ENCODE data around the gene SLC39A11.

SLC39A11 gene

DNA sequence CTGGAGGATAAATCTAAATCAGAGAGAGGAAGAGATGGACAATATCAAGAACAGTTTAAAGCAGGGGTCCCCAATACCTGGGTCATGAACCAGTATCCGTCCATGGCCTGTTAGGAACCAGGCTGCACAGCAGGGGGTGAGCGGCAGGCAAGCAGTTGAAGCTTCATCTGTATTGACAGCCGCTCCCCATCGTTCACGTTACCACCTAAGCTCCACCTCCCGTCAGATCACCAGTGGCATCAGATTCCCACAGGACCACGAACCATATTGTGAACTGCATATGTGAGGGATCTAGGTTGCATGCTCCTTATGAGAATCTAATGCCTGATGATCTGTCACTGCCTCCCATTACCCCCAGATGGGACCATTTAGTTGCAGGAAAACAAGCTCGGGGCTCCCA, 226.5 kb downstream of the SLC39A11 start:
- Mint-ChIP-seq H3K4me3 (no peak overlapping the region), H3K27ac (no peak overlapping the region), H3K36me3 (ENCODE audit: low read depth) (peaks cover 5% of the 10 kb centered on the region), H3K27me3 (ENCODE audit: low read depth) (peaks cover 3% of the 10 kb centered on the region), H3K9me3 (peaks cover 7% of the 10 kb centered on the region), H3K4me1 (peaks cover 11% of the 10 kb centered on the region)
- TF ChIP-seq, protein P1, sequence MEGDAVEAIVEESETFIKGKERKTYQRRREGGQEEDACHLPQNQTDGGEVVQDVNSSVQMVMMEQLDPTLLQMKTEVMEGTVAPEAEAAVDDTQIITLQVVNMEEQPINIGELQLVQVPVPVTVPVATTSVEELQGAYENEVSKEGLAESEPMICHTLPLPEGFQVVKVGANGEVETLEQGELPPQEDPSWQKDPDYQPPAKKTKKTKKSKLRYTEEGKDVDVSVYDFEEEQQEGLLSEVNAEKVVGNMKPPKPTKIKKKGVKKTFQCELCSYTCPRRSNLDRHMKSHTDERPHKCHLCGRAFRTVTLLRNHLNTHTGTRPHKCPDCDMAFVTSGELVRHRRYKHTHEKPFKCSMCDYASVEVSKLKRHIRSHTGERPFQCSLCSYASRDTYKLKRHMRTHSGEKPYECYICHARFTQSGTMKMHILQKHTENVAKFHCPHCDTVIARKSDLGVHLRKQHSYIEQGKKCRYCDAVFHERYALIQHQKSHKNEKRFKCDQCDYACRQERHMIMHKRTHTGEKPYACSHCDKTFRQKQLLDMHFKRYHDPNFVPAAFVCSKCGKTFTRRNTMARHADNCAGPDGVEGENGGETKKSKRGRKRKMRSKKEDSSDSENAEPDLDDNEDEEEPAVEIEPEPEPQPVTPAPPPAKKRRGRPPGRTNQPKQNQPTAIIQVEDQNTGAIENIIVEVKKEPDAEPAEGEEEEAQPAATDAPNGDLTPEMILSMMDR (IDR thresholded peaks at IDR 0.05; ENCODE audit: unreplicated experiment in 3 of 3): no peak

DNA sequence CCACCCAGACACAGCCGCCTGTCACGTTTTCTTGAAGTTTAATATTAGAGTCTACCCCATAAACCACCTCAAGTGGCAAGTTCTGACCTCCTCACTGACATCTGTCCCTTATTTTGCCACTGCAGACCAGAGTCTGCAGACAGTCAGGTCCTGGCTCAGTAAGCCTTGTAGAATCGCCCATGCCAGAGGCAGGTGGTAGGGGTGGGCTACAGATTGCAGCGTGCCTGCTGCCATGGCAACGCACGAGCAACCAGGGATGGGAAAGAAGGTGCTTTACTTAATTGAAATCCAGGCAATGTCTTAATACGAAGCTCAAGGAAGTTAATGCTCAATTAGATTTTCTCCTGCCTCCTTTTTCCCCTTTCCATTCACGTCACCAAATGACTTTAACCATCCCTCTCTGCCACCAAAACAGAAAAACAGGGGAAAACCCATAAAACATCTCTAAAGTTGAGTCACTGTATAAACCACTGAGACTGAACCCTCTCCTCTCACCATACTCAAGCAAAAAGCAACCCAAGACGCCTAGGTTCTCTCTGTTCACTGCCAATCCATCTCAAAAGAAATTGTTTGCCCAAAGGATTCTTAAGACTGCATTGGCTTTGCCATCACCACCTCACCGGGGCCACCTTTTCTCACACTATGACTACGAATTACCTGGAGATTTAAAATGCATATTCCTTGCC, 228.8 kb downstream of the SLC39A11 start:
- TF ChIP-seq, protein P1 (IDR thresholded peaks at IDR 0.05; ENCODE audit: unreplicated experiment in 3 of 3): no peak
- H3K27me3 Mint-ChIP-seq (ENCODE audit: low read depth): peaks cover 9% of the 10 kb centered on the region
- no peak overlapping the region for H3K4me3 Mint-ChIP-seq
- H3K4me1 Mint-ChIP-seq: peaks cover 11% of the 10 kb centered on the region
- H3K36me3 Mint-ChIP-seq (ENCODE audit: low read depth): peaks cover 5% of the 10 kb centered on the region
- H3K27ac Mint-ChIP-seq: no peak overlapping the region
- peaks cover 12% of the 10 kb centered on the region for H3K9me3 Mint-ChIP-seq

GRCh38 chr17:72862276-72862999, 230.1 kb downstream of the SLC39A11 start:
- TF ChIP-seq, protein P1 (IDR thresholded peaks at IDR 0.05; ENCODE audit: unreplicated experiment in 3 of 3): no peak
- Mint-ChIP-seq H3K27me3 (ENCODE audit: low read depth) (peaks cover 9% of the 10 kb centered on the region), H3K27ac (no peak overlapping the region), H3K36me3 (ENCODE audit: low read depth) (peaks cover 5% of the 10 kb centered on the region), H3K4me1 (peaks cover 11% of the 10 kb centered on the region), H3K4me3 (no peak overlapping the region), H3K9me3 (peaks cover 21% of the 10 kb centered on the region)

DNA sequence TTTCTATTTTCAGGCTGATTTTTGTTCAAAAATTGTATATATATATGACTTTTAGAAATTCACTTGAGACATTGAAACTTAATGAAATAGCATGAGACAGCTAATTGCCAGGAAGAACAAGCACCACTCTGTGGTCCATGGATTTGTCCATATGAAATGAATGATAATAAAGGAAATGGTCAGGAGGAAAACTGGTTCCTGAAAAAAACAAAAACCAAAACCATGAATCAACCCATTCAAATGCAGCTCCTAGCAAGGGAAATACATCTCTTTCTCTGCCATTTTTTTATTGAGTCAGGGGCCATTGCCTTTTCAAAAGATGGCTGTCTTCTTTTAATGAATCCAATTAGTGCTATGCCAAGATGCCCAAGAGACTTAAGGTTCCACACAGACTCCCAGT, 230.7 kb downstream of the SLC39A11 start:
- H3K9me3 Mint-ChIP-seq: peaks cover 21% of the 10 kb centered on the region
- H3K36me3 Mint-ChIP-seq (ENCODE audit: low read depth): peaks cover 5% of the 10 kb centered on the region
- H3K4me3 Mint-ChIP-seq: no peak overlapping the region
- H3K4me1 Mint-ChIP-seq: peaks cover 11% of the 10 kb centered on the region
- H3K27ac Mint-ChIP-seq: no peak overlapping the region
- H3K27me3 Mint-ChIP-seq (ENCODE audit: low read depth): peaks cover 9% of the 10 kb centered on the region
- TF ChIP-seq, protein P1 (IDR thresholded peaks at IDR 0.05; ENCODE audit: unreplicated experiment in 3 of 3): no peak

DNA sequence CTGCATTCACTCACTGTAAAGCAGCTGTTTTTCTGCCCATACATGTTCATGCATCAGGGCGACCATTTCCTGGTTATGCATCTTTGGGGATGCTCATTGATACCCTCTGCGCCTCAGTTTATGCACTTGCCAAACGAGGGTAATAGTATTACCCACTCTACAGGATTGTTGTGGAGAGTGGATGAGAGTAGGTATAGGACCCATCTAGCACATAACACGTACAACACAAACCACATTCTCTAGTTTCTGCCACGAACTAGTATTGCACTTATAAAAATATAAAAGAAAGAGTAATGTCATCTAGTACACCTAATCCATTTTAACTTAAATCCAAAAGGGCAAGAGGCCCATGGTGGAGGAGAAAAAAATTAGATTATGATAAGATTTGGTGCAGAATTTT, 231.7 kb downstream of the SLC39A11 start:
- Mint-ChIP-seq H3K4me3 (no peak overlapping the region), H3K9me3 (peaks cover 17% of the 10 kb centered on the region), H3K36me3 (ENCODE audit: low read depth) (peaks cover 4% of the 10 kb centered on the region), H3K27ac (no peak overlapping the region), H3K4me1 (peaks cover 11% of the 10 kb centered on the region), H3K27me3 (ENCODE audit: low read depth) (peaks cover 6% of the 10 kb centered on the region)
- TF ChIP-seq, protein P1 (IDR thresholded peaks at IDR 0.05; ENCODE audit: unreplicated experiment in 3 of 3): no peak
